Liver (tissue), 3 donors: Measurements from ENCODE around the gene PYGB.

Experiments
- EGR1 ChIP-seq, 2 donors: IDR thresholded peaks; 2 replicates each; pipeline ENCODE4 v1.6.1; 2016 to 2018; ENCODE audit warnings: antibody characterized with exemption in 2 of 2, low read depth in 2 of 2
- FOXA1 ChIP-seq: IDR thresholded peaks from 2 replicates; pipeline ENCODE4 v1.6.1; 2016; ENCODE audit warnings: antibody characterized with exemption
- HNF4A ChIP-seq, 2 donors: conservative IDR thresholded peaks; 2 replicates each; pipeline ENCODE4 v1.6.1; 2016; ENCODE audit warnings: antibody characterized with exemption in 2 of 2, mild to moderate bottlenecking in 2 of 2
- HNF4G ChIP-seq: IDR thresholded peaks from 2 replicates; pipeline ENCODE4 v1.6.1; 2016; ENCODE audit warnings: antibody characterized with exemption
- RAD21 ChIP-seq, 2 donors: IDR thresholded peaks; 2 replicates each; pipeline ENCODE4 v1.6.1; 2016; ENCODE audit warnings: antibody characterized with exemption in 2 of 2, mild to moderate bottlenecking in 2 of 2
- TAF1 ChIP-seq: conservative IDR thresholded peaks from 2 replicates; pipeline ENCODE4 v1.6.1; 2016; ENCODE audit warnings: antibody characterized with exemption, mild to moderate bottlenecking
- YY1 ChIP-seq: IDR thresholded peaks from 2 replicates; pipeline ENCODE4 v1.6.1; 2016; ENCODE audit warnings: antibody characterized with exemption, mild to moderate bottlenecking
- TF ChIP-seq, protein P1 (sequence below): fragments of 150-350 bp; IDR thresholded peaks from 2 replicates; pipeline ENCODE4 v1.5.1; 2017; ENCODE audit warnings: improper control_type of control experiment, low read depth, low read length; ENCODE audit not compliant: missing input control
- TF ChIP-seq, protein P2 (sequence below): IDR thresholded peaks from 2 replicates; pipeline ENCODE4 v1.6.1; 2016; ENCODE audit warnings: antibody characterized with exemption, mild to moderate bottlenecking
- TF ChIP-seq, protein P3 (sequence below): IDR thresholded peaks from 2 replicates; pipeline ENCODE4 v1.6.1; 2016; ENCODE audit warnings: antibody characterized with exemption
- donor health status: healthy.
- donor health status: healthy.

DNA sequence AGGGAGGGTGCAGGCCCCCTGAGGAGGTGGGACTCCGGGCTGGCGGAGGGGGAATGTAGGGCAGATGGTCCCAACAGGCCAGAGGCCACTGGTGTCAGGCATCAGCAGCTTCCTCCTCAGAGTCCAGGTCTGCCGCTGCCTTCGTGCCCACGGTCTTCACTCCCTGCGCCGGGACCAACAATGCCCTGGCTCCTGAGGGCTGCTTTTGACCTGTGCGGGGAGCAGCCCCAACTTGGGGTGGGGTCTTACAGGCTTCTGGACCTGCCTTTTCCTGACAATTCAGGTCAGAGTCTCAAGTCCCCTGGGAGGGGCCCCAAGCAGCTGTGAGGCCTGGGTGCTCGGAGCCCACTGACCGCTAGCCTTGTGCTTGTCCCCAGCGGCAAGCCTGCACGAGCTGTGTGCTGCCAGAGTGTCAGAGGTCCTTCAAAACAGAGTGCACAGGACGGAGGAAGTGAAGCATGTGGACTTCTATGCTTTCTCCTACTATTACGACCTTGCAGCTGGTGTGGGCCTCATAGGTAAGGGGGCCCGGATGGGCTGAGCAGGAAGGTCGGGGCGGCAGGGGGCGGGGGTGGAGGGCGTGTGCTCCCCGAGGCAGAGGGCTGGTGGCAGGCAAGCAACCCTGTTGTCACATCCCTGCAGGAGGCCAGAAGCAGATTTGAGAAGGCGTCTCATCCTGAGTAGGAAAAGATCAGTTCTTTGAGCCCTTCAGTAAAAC is 25.3 kb upstream of the PYGB start:
- TF ChIP-seq, protein P1, sequence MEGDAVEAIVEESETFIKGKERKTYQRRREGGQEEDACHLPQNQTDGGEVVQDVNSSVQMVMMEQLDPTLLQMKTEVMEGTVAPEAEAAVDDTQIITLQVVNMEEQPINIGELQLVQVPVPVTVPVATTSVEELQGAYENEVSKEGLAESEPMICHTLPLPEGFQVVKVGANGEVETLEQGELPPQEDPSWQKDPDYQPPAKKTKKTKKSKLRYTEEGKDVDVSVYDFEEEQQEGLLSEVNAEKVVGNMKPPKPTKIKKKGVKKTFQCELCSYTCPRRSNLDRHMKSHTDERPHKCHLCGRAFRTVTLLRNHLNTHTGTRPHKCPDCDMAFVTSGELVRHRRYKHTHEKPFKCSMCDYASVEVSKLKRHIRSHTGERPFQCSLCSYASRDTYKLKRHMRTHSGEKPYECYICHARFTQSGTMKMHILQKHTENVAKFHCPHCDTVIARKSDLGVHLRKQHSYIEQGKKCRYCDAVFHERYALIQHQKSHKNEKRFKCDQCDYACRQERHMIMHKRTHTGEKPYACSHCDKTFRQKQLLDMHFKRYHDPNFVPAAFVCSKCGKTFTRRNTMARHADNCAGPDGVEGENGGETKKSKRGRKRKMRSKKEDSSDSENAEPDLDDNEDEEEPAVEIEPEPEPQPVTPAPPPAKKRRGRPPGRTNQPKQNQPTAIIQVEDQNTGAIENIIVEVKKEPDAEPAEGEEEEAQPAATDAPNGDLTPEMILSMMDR: no peak
- no peak for TF ChIP-seq TAF1
- no peak for TF ChIP-seq RAD21 (IDR thresholded peaks at IDR 0.05)
- no peak for TF ChIP-seq HNF4G
- TF ChIP-seq, protein P2, sequence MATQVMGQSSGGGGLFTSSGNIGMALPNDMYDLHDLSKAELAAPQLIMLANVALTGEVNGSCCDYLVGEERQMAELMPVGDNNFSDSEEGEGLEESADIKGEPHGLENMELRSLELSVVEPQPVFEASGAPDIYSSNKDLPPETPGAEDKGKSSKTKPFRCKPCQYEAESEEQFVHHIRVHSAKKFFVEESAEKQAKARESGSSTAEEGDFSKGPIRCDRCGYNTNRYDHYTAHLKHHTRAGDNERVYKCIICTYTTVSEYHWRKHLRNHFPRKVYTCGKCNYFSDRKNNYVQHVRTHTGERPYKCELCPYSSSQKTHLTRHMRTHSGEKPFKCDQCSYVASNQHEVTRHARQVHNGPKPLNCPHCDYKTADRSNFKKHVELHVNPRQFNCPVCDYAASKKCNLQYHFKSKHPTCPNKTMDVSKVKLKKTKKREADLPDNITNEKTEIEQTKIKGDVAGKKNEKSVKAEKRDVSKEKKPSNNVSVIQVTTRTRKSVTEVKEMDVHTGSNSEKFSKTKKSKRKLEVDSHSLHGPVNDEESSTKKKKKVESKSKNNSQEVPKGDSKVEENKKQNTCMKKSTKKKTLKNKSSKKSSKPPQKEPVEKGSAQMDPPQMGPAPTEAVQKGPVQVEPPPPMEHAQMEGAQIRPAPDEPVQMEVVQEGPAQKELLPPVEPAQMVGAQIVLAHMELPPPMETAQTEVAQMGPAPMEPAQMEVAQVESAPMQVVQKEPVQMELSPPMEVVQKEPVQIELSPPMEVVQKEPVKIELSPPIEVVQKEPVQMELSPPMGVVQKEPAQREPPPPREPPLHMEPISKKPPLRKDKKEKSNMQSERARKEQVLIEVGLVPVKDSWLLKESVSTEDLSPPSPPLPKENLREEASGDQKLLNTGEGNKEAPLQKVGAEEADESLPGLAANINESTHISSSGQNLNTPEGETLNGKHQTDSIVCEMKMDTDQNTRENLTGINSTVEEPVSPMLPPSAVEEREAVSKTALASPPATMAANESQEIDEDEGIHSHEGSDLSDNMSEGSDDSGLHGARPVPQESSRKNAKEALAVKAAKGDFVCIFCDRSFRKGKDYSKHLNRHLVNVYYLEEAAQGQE: no peak
- TF ChIP-seq FOXA1: no peak
- TF ChIP-seq, protein P3, sequence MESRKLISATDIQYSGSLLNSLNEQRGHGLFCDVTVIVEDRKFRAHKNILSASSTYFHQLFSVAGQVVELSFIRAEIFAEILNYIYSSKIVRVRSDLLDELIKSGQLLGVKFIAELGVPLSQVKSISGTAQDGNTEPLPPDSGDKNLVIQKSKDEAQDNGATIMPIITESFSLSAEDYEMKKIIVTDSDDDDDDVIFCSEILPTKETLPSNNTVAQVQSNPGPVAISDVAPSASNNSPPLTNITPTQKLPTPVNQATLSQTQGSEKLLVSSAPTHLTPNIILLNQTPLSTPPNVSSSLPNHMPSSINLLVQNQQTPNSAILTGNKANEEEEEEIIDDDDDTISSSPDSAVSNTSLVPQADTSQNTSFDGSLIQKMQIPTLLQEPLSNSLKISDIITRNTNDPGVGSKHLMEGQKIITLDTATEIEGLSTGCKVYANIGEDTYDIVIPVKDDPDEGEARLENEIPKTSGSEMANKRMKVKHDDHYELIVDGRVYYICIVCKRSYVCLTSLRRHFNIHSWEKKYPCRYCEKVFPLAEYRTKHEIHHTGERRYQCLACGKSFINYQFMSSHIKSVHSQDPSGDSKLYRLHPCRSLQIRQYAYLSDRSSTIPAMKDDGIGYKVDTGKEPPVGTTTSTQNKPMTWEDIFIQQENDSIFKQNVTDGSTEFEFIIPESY: no peak
- TF ChIP-seq HNF4A (conservative IDR thresholded peaks at IDR 0.05): no peak
- no peak for TF ChIP-seq YY1
- no peak for TF ChIP-seq EGR1 (IDR thresholded peaks at IDR 0.05; ENCODE audit: low read depth in 2 of 2)
